GM12873 (cell line): ENCODE results near the gene RIPOR2.

Source experiments
- TF ChIP-seq, protein P1 (sequence below): IDR thresholded peaks from 2 replicates; pipeline ENCODE4 v1.5.1; 2012; ENCODE audit warnings: low read depth, mild to moderate bottlenecking, moderate library complexity, low read length, control low read depth; ENCODE audit not compliant: insufficient read depth; ENCODE audit errors: missing control alignments

The RIPOR2 gene

GRCh38 chr6:24876499-24877465 lies 59.0 kb downstream of the RIPOR2 start:
- TF ChIP-seq, protein P1, sequence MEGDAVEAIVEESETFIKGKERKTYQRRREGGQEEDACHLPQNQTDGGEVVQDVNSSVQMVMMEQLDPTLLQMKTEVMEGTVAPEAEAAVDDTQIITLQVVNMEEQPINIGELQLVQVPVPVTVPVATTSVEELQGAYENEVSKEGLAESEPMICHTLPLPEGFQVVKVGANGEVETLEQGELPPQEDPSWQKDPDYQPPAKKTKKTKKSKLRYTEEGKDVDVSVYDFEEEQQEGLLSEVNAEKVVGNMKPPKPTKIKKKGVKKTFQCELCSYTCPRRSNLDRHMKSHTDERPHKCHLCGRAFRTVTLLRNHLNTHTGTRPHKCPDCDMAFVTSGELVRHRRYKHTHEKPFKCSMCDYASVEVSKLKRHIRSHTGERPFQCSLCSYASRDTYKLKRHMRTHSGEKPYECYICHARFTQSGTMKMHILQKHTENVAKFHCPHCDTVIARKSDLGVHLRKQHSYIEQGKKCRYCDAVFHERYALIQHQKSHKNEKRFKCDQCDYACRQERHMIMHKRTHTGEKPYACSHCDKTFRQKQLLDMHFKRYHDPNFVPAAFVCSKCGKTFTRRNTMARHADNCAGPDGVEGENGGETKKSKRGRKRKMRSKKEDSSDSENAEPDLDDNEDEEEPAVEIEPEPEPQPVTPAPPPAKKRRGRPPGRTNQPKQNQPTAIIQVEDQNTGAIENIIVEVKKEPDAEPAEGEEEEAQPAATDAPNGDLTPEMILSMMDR: no peak

DNA sequence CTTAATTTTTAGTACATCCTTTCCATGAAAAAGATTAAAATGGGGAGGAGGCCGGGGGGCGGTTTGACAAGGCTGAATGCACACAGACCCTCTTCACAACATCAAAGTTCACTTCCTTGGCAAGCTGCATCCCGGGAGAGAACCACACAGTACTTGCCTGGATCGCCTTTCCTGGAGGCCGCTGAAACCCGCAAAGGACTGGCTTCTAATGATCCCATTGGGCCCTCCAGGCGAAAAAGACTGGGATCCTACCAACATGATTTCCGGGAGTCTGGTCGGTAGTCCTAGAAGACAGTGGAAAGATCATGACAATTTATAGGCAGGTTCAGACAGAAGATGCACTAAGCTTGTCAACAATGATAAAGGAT lies 60.2 kb downstream of the RIPOR2 start:
- TF ChIP-seq, protein P1: no peak

- TF ChIP-seq, protein P1: no peak
These were observed 60.8 kb downstream of the RIPOR2 start for GRCh38 chr6:24874776-24875533.

GRCh38 chr6:24874128-24874527 lies 61.6 kb downstream of the RIPOR2 start:
- TF ChIP-seq, protein P1: no peak

GRCh38 chr6:24872779-24873178 lies 63.0 kb downstream of the RIPOR2 start:
- TF ChIP-seq, protein P1: no peak

DNA sequence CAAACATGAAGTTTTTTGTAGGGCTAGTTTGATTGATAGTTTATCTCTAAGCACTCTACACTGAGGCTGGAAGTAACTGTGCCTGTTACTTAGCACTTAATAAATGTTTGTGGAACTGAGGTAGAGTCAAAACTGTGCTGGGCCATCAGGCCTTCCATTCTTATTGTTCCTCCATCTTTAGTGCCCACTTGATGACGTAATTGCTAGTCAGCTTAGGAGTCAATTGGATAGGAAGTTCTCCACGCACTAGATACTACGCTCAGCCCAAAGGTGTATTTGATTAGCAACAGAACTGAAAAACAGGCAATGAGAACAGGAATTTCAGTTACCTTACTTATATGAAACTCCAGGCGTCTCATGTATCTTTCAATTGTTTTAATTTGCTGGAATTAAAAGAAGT lies 67.0 kb downstream of the RIPOR2 start:
- TF ChIP-seq, protein P1: no peak

DNA sequence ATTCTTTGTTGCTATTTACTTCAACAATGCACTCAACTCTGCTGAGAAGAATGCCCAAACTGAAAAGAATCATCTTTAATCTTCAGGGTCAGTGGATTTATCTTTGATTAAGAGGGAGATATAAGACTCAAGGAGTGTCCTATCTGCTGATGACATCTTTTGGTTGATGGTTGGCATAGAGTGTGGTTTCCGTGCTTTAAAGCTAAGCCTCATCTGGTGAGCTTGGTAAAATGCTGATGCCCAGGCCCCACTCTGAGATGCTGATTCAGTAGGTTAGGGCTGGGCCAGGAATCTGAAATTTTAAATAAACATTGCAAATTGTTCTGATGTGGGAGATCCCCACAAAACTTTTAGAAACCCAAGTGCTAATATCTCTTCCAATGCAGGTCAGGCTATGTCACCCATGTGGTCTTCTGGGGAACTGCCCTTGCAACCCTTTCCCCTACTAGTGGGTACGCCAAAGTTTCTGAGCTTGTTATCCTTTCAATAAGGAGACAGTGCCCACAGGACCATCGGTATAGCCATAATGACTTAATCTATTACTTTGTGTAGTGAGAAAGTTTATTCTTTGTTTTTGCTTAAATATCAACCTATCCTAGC lies 68.6 kb downstream of the RIPOR2 start:
- TF ChIP-seq, protein P1: peak; percentile 34
